ENCODE measurements around the gene DMXL2.
"Not testable (repeated sequence)": the region's sequence is repeated elsewhere in the genome, so short reads cannot be mapped to it uniquely, and the experiment has no call there.

The DMXL2 gene

GRCh38 chr15:51621155-51621765, 1.3 kb downstream of the DMXL2 start:
- no peak for DNase-seq

- no peak for DNase-seq
These were observed 1.9 kb downstream of the DMXL2 start for GRCh38 chr15:51620641-51621040.

- DNase-seq, result no peak
These were observed 2.4 kb downstream of the DMXL2 start for GRCh38 chr15:51620122-51620521.

- no peak for DNase-seq
These were observed 3.1 kb downstream of the DMXL2 start for GRCh38 chr15:51619331-51620035.

- DNase-seq, result no peak
These were observed 4.7 kb downstream of the DMXL2 start for GRCh38 chr15:51617886-51618285.

GRCh38 chr15:51613951-51614350, 8.6 kb downstream of the DMXL2 start:
- DNase-seq, result no peak

GRCh38 chr15:51612669-51613068, 9.9 kb downstream of the DMXL2 start:
- not testable (repeated sequence) for DNase-seq

GRCh38 chr15:51603462-51603948, 19.1 kb downstream of the DMXL2 start:
- not testable (repeated sequence) for DNase-seq

GRCh38 chr15:51603002-51603401, 19.6 kb downstream of the DMXL2 start:
- no peak for DNase-seq

- no peak for DNase-seq
These were observed 20.1 kb downstream of the DMXL2 start for GRCh38 chr15:51602484-51602883.

- DNase-seq, result no peak
These were observed 20.8 kb downstream of the DMXL2 start for GRCh38 chr15:51601801-51602200.

GRCh38 chr15:51600114-51600513, 22.5 kb downstream of the DMXL2 start:
- DNase-seq, result no peak

- DNase-seq, result no peak
These were observed 32.5 kb downstream of the DMXL2 start for GRCh38 chr15:51589881-51590568.

- no peak for DNase-seq
These were observed 33.6 kb downstream of the DMXL2 start for GRCh38 chr15:51588966-51589365.

GRCh38 chr15:51585986-51586385, 36.6 kb downstream of the DMXL2 start:
- no peak for DNase-seq

- no peak for DNase-seq
These were observed 41.6 kb downstream of the DMXL2 start for GRCh38 chr15:51580982-51581381.

- no peak for DNase-seq
These were observed 42.2 kb downstream of the DMXL2 start for GRCh38 chr15:51580385-51580784.

- DNase-seq, result no peak
These were observed 43.6 kb downstream of the DMXL2 start for GRCh38 chr15:51579012-51579411.

GRCh38 chr15:51577636-51578304, 44.8 kb downstream of the DMXL2 start:
- DNase-seq, result no peak

GRCh38 chr15:51576911-51577500, 45.6 kb downstream of the DMXL2 start:
- DNase-seq, result no peak

- no peak for DNase-seq
These were observed 46.2 kb downstream of the DMXL2 start for GRCh38 chr15:51576286-51576850.

GRCh38 chr15:51575775-51576174, 46.8 kb downstream of the DMXL2 start:
- no peak for DNase-seq

- DNase-seq, result not testable (repeated sequence)
These were observed 49.2 kb downstream of the DMXL2 start for GRCh38 chr15:51573352-51573751.
